ENCODE measurements around the gene BCLAF1. TPM values are rescaled to one million over a fixed set of nuclear protein-coding genes. Genes with fewer than 3 reads are reported as not detected.

BCLAF1 gene
- total RNA-seq, 2 donors from 2014 or later = 77.8 to 179 TPM

GRCh38 chr6:136330634-136331033 is 41.0 kb upstream of the BCLAF1 start:
- 88 to 93% methylated on average over 6 to 8 of the region's 8 CpGs for WGBS, 2 donors
- no peaks in the 10 kb centered on the region for H3K36me3 ChIP-seq (replicated peaks in 1 of 2; ENCODE audit: insufficient read depth in 1 of 2, low read depth in 2 of 2)
- no peak overlapping the region for H3K4me3 ChIP-seq
- H3K27ac ChIP-seq = no peak overlapping the region
- intact Hi-C loops (cut with DNase I) = no loop called here
- H3K4me1 ChIP-seq = no peaks in the 10 kb centered on the region
- TF ChIP-seq CTCF (IDR thresholded peaks at IDR 0.05) (no peak), POLR2A (IDR thresholded peaks at IDR 0.05) (no peak)
- no peak for DNase-seq
- no peak for ATAC-seq
- H3K9me3 ChIP-seq = no peaks in the 10 kb centered on the region
- H3K27me3 ChIP-seq = no peaks in the 10 kb centered on the region

- no peaks in the 10 kb centered on the region for H3K4me1 ChIP-seq
- intact Hi-C loops (cut with DNase I) = no loop called here
- TF ChIP-seq POLR2A (IDR thresholded peaks at IDR 0.05) = no peak
- TF ChIP-seq CTCF (IDR thresholded peaks at IDR 0.05) = no peak
- H3K4me3 ChIP-seq = no peak overlapping the region
- H3K27me3 ChIP-seq = no peaks in the 10 kb centered on the region
- DNase-seq = peak in 1 of 4 donors; percentile 24
- H3K9me3 ChIP-seq = no peaks in the 10 kb centered on the region
- H3K36me3 ChIP-seq (replicated peaks in 1 of 2; ENCODE audit: insufficient read depth in 1 of 2, low read depth in 2 of 2) = no peaks in the 10 kb centered on the region
- 63 to 69% methylated on average over 8 of the region's 8 CpGs for WGBS, 2 donors
- no peak overlapping the region for H3K27ac ChIP-seq
- peak; percentile 35 for ATAC-seq
Measured at GRCh38 chr6:136326038-136326553, 36.5 kb upstream of the BCLAF1 start.

DNA sequence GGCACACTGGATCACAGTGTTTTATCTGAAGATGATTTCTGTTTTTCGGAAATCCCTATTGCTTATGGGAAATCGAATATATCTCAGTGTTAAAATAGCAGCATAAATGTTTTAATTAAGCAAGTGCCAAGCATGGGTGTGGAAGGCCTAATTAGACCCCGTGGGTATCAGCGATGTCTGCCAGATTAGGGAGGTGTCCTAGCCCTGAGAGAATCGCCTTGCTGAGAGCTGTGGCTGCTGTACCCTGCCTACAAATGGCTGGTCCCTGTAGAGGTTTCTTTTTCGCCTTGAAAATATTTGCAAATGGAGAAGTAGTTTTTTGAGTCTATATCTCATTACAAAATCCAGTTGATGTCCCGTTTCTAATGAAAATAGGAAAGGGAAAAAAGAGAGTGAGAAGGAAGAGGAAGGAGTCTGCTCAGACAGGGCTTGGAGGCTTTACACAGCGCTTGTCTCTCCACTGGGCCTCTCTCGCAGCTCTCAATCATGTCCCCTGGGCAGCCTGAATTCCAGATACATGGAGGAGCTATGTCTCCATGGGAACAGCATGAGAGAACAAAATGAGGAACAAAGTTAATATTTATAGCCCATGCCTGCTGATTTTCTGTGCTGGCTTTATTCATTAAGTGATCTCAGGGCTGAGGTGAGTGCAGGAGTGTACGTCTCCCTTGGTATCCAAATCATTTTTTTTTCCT is 35.2 kb upstream of the BCLAF1 start:
- no peaks in the 10 kb centered on the region for H3K36me3 ChIP-seq (replicated peaks in 1 of 2; ENCODE audit: insufficient read depth in 1 of 2, low read depth in 2 of 2)
- 66 to 70% methylated on average over 10 of the region's 10 CpGs for WGBS, 2 donors
- intact Hi-C loops (cut with DNase I) = no loop called here
- H3K4me1 ChIP-seq = no peaks in the 10 kb centered on the region
- DNase-seq (peak in 2 of 4 donors; percentile 20 to 28), ATAC-seq (peak; percentile 68)
- H3K9me3 ChIP-seq = no peaks in the 10 kb centered on the region
- no peak overlapping the region for H3K4me3 ChIP-seq
- no peak overlapping the region for H3K27ac ChIP-seq
- no peak for TF ChIP-seq POLR2A (IDR thresholded peaks at IDR 0.05)
- TF ChIP-seq CTCF (IDR thresholded peaks at IDR 0.05) = no peak
- H3K27me3 ChIP-seq = no peaks in the 10 kb centered on the region

DNA sequence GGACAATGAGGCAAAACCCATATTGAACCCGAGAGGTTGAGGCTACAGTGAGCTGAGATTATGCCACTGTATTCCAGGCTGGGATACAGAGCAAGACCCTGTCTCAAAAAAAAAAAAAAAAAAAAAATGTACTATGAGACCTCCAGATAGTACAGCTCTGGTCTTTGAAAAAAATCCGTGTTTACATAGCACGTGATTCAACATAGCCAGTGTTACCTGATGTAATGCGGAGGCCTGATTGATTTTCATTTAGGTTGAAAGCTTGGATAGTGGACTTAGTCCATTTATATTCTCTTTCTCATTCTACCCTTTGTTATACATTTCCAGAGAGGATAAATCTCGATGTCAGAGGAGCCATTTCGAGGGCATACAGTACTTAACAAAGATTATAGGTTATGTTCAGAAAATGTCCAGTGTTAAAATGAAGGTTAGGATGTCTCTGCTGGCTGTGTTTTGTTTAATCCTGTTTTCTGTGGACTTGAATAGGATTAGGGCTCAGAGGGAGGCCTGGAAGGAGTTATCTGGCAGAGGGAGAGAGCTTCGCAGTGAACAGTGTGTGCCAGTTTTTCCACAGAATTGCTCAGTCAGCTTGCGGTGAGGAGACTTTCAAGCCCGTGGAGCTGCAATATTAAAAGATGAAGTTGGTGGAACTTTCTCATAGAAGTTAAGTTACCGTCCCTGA is 33.9 kb upstream of the BCLAF1 start:
- intact Hi-C loops (cut with DNase I) = no loop called here
- TF ChIP-seq CTCF (IDR thresholded peaks at IDR 0.05) = no peak
- no peak for TF ChIP-seq POLR2A (IDR thresholded peaks at IDR 0.05)
- Histone ChIP-seq H3K9me3 (no peaks in the 10 kb centered on the region), H3K4me3 (no peak overlapping the region), H3K4me1 (no peaks in the 10 kb centered on the region), H3K36me3 (replicated peaks in 1 of 2; ENCODE audit: insufficient read depth in 1 of 2, low read depth in 2 of 2) (no peaks in the 10 kb centered on the region), H3K27ac (no peak overlapping the region), H3K27me3 (no peaks in the 10 kb centered on the region)
- 66 to 68% methylated on average over 10 of the region's 10 CpGs for WGBS, 2 donors
- ATAC-seq (no peak), DNase-seq (no peak)

Data from body of pancreas (tissue), 4 donors.